WTC11 (cell line): ENCODE results near the gene RYR1. TPM values are rescaled to one million over a fixed set of nuclear protein-coding genes. Genes with fewer than 3 reads are reported as not detected.

ENCODE experiments used
- ATAC-seq: fragments of 200-7000 bp; cut with Tn5 transposase; 2 replicates; pipeline ENCODE4 v1.10.0; 2021; ENCODE audit warnings: mild to moderate bottlenecking, moderate library complexity
- CTCF ChIA-PET: fragments of 300-600 bp; sonication (Branson Sonifier 250); formaldehyde crosslinking; loops from one replicate; lab custom pipeline; 2021; ENCODE audit warnings: antibody characterized with exemption; lab: Charles Lee
- POLR2A ChIA-PET: fragments of 350-600 bp; sonication (Branson Sonifier 250); formaldehyde crosslinking; loops from one replicate; lab custom pipeline; 2021; ENCODE audit warnings: antibody characterized with exemption; lab: Charles Lee
- DNase-seq: peaks from one replicate; pipeline ENCODE4 v3.0.0; 2021; ENCODE audit warnings: low spot score
- H3K27ac Mint-ChIP-seq: 2 replicates; pipeline ENCODE4 v1.8.0; 2021; ENCODE audit warnings: mixed read lengths
- H3K27me3 Mint-ChIP-seq: 2 replicates; pipeline ENCODE4 v1.8.0; 2021; ENCODE audit warnings: low read depth, mild to moderate bottlenecking, moderate library complexity, mixed read lengths
- H3K36me3 Mint-ChIP-seq: 2 replicates; pipeline ENCODE4 v1.8.0; 2021; ENCODE audit warnings: mixed read lengths
- H3K4me1 Mint-ChIP-seq: 2 replicates; pipeline ENCODE4 v1.8.0; 2022; ENCODE audit warnings: mixed read lengths
- H3K4me3 Mint-ChIP-seq: 2 replicates; pipeline ENCODE4 v1.8.0; 2021; ENCODE audit warnings: mild to moderate bottlenecking, moderate library complexity, mixed read lengths
- H3K9me3 Mint-ChIP-seq: 2 replicates; pipeline ENCODE4 v1.8.0; 2021; ENCODE audit warnings: mixed read lengths
- ELF4 ChIP-seq: sonication (generic); formaldehyde crosslinking; IDR thresholded peaks from 2 replicates; pipeline ENCODE4 v1.8.1; 2022; ENCODE audit warnings: low read depth, mild to moderate bottlenecking, moderate library complexity, missing genetic modification reagents
- FOXP1 ChIP-seq: sonication (generic); formaldehyde crosslinking; IDR thresholded peaks from 2 replicates; pipeline ENCODE4 v1.8.0; 2022; ENCODE audit warnings: missing genetic modification reagents, mild to moderate bottlenecking, moderate library complexity, borderline replicate concordance
- GRHL2 ChIP-seq: fragments of 250-450 bp; sonication (Bioruptor Pico); IDR thresholded peaks from 2 replicates; pipeline ENCODE4 v1.8.0; 2022; ENCODE audit warnings: mild to moderate bottlenecking, moderate library complexity; ENCODE audit not compliant: insufficient replicate concordance, severe bottlenecking
- JAZF1 ChIP-seq: fragments of 250-450 bp; sonication (Bioruptor Pico); IDR thresholded peaks from 2 replicates; pipeline ENCODE4 v1.9.0; 2021; ENCODE audit warnings: moderate library complexity, mild to moderate bottlenecking, inconsistent platforms
- NR2C2 ChIP-seq: sonication (generic); formaldehyde crosslinking; IDR thresholded peaks from 2 replicates; pipeline ENCODE4 v1.8.0; 2022; ENCODE audit warnings: mild to moderate bottlenecking, missing genetic modification reagents
- TCF7 ChIP-seq: sonication (generic); formaldehyde crosslinking; IDR thresholded peaks from 2 replicates; pipeline ENCODE4 v1.8.0; 2022; ENCODE audit warnings: mild to moderate bottlenecking, low read depth, missing genetic modification reagents, moderate library complexity
- ZNF317 ChIP-seq: sonication (generic); formaldehyde crosslinking; IDR thresholded peaks from 2 replicates; pipeline ENCODE4 v1.8.1; 2023; ENCODE audit warnings: low read depth, mild to moderate bottlenecking, moderate library complexity, missing genetic modification reagents, borderline replicate concordance
- total RNA-seq: library from RNA; stranded (reverse); gene quantifications from 3 replicates; pipeline ENCODE4 v1.2.3, GENCODE V29; 2021
- TF ChIP-seq, protein P1 (sequence below): sonication (generic); formaldehyde crosslinking; IDR thresholded peaks from 2 replicates; pipeline ENCODE4 v1.8.1; 2023; ENCODE audit warnings: mild to moderate bottlenecking, missing genetic modification reagents, moderate library complexity
- TF ChIP-seq, protein P2 (sequence below): sonication (generic); formaldehyde crosslinking; IDR thresholded peaks from 2 replicates; pipeline ENCODE4 v1.8.0; 2023; ENCODE audit warnings: missing genetic modification reagents, mild to moderate bottlenecking, borderline replicate concordance
- TF ChIP-seq, protein P3 (sequence below): fragments of 250-450 bp; sonication (Bioruptor Pico); IDR thresholded peaks from 2 replicates; pipeline ENCODE4 v1.9.0; 2021; ENCODE audit warnings: mild to moderate bottlenecking, borderline replicate concordance

RYR1 gene
- total RNA-seq, 1 experiment from 2014 or later, result 24.2 TPM

DNA sequence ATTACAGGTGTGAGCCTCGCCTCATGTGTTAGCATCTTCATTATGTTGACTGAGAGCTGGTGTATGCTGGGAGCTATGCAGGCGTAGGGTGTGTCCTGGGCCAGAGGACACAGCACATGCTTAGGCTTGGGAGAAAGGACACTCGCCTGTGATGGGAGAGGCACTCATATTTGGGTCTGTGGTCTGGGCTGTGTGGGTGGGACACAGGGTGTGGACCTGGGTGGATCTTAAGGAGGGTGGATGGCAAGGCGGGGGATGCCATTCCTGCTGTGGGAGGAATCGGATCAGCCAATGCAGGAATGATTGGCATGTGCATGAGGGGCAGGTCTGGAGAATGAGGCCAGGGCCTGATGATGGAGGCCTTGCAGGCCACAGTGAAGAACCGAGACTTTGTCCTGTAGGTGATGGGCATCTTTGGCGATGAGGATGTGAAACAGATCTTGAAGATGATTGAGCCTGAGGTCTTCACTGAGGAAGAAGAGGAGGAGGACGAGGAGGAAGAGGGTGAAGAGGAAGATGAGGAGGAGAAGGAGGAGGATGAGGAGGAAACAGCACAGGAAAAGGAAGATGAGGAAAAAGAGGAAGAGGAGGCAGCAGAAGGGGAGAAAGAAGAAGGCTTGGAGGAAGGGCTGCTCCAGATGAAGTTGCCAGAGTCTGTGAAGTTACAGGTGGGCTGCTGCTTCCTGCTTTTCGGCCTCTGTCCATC, 55.4 kb downstream of the RYR1 start:
- H3K4me3 Mint-ChIP-seq, result no peak overlapping the region
- H3K9me3 Mint-ChIP-seq, result peaks cover 13% of the 10 kb centered on the region; the same call in 1 of the 2 replicates
- TF ChIP-seq TCF7 (CRISPR knock-in tag) (no peak), NR2C2 (CRISPR knock-in tag) (no peak), JAZF1 (CRISPR knock-in tag) (no peak), FOXP1 (CRISPR knock-in tag) (no peak), ELF4 (CRISPR knock-in tag) (no peak), GRHL2 (CRISPR knock-in tag) (no peak)
- TF ChIP-seq, protein P1, sequence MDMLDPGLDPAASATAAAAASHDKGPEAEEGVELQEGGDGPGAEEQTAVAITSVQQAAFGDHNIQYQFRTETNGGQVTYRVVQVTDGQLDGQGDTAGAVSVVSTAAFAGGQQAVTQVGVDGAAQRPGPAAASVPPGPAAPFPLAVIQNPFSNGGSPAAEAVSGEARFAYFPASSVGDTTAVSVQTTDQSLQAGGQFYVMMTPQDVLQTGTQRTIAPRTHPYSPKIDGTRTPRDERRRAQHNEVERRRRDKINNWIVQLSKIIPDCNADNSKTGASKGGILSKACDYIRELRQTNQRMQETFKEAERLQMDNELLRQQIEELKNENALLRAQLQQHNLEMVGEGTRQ (CRISPR knock-in tag), result no peak
- TF ChIP-seq, protein P2, sequence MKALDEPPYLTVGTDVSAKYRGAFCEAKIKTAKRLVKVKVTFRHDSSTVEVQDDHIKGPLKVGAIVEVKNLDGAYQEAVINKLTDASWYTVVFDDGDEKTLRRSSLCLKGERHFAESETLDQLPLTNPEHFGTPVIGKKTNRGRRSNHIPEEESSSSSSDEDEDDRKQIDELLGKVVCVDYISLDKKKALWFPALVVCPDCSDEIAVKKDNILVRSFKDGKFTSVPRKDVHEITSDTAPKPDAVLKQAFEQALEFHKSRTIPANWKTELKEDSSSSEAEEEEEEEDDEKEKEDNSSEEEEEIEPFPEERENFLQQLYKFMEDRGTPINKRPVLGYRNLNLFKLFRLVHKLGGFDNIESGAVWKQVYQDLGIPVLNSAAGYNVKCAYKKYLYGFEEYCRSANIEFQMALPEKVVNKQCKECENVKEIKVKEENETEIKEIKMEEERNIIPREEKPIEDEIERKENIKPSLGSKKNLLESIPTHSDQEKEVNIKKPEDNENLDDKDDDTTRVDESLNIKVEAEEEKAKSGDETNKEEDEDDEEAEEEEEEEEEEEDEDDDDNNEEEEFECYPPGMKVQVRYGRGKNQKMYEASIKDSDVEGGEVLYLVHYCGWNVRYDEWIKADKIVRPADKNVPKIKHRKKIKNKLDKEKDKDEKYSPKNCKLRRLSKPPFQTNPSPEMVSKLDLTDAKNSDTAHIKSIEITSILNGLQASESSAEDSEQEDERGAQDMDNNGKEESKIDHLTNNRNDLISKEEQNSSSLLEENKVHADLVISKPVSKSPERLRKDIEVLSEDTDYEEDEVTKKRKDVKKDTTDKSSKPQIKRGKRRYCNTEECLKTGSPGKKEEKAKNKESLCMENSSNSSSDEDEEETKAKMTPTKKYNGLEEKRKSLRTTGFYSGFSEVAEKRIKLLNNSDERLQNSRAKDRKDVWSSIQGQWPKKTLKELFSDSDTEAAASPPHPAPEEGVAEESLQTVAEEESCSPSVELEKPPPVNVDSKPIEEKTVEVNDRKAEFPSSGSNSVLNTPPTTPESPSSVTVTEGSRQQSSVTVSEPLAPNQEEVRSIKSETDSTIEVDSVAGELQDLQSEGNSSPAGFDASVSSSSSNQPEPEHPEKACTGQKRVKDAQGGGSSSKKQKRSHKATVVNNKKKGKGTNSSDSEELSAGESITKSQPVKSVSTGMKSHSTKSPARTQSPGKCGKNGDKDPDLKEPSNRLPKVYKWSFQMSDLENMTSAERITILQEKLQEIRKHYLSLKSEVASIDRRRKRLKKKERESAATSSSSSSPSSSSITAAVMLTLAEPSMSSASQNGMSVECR, result no peak
- CTCF ChIA-PET, result no interaction called here
- H3K27ac Mint-ChIP-seq, result peak overlapping the region; percentile 0; the same call in 1 of the 2 replicates
- no peak for DNase-seq
- POLR2A ChIA-PET, result no interaction called here
- no peak for ATAC-seq
- H3K4me1 Mint-ChIP-seq, result peaks cover 3% of the 10 kb centered on the region
- H3K27me3 Mint-ChIP-seq, result no peaks in the 10 kb centered on the region
- H3K36me3 Mint-ChIP-seq, result peaks cover 51% of the 10 kb centered on the region

DNA sequence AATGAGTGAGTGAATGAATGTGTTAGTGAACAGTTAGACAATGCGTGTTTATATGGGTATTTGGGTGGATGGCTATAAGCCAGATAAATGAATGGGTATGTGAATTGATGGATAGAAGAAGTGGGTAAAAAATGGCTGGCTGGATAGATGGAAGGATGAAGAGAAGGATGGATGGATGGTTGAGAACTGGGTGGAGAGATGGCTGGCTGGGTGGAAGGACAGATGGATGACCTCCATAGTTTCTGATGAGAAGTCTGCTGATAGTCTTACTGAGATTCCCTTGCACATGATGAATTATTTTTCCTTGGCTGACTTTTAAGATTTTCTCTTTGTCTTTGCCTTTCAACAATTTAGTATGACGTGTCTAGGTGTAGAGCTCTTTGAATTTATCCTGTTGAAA, 57.4 kb downstream of the RYR1 start:
- peaks cover 12% of the 10 kb centered on the region for H3K4me1 Mint-ChIP-seq
- POLR2A ChIA-PET, result interaction anchor here (0.7 kb wide), 1 partner anchor 199 kb away, joined by 4 read pairs; no protein-coding TSS in a partner anchor
- H3K27ac Mint-ChIP-seq, result no peak overlapping the region
- H3K27me3 Mint-ChIP-seq, result no peaks in the 10 kb centered on the region
- peaks cover 13% of the 10 kb centered on the region; the same call in 1 of the 2 replicates for H3K9me3 Mint-ChIP-seq
- H3K36me3 Mint-ChIP-seq, result peaks cover 59% of the 10 kb centered on the region
- peak; percentile 83 for TF ChIP-seq ZNF317 (CRISPR knock-in tag)
- TF ChIP-seq, protein P3, sequence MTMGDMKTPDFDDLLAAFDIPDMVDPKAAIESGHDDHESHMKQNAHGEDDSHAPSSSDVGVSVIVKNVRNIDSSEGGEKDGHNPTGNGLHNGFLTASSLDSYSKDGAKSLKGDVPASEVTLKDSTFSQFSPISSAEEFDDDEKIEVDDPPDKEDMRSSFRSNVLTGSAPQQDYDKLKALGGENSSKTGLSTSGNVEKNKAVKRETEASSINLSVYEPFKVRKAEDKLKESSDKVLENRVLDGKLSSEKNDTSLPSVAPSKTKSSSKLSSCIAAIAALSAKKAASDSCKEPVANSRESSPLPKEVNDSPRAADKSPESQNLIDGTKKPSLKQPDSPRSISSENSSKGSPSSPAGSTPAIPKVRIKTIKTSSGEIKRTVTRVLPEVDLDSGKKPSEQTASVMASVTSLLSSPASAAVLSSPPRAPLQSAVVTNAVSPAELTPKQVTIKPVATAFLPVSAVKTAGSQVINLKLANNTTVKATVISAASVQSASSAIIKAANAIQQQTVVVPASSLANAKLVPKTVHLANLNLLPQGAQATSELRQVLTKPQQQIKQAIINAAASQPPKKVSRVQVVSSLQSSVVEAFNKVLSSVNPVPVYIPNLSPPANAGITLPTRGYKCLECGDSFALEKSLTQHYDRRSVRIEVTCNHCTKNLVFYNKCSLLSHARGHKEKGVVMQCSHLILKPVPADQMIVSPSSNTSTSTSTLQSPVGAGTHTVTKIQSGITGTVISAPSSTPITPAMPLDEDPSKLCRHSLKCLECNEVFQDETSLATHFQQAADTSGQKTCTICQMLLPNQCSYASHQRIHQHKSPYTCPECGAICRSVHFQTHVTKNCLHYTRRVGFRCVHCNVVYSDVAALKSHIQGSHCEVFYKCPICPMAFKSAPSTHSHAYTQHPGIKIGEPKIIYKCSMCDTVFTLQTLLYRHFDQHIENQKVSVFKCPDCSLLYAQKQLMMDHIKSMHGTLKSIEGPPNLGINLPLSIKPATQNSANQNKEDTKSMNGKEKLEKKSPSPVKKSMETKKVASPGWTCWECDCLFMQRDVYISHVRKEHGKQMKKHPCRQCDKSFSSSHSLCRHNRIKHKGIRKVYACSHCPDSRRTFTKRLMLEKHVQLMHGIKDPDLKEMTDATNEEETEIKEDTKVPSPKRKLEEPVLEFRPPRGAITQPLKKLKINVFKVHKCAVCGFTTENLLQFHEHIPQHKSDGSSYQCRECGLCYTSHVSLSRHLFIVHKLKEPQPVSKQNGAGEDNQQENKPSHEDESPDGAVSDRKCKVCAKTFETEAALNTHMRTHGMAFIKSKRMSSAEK (CRISPR knock-in tag), result no peak
- ATAC-seq, result no peak
- H3K4me3 Mint-ChIP-seq, result no peak overlapping the region
- CTCF ChIA-PET, result interaction anchor here (1.5 kb wide), 1 partner anchor 88 kb away, joined by 6 read pairs; the partner anchor contains the start of gene FAM98C
- no peak for DNase-seq
